ENCODE data around the gene SIX6.
A peak's percentile ranks its signal among the peaks of the same experiment; 100 is the strongest.
"Not testable (repeated sequence)": the region's sequence is repeated elsewhere in the genome, so short reads cannot be mapped to it uniquely, and the experiment has no call there.

Gene SIX6

GRCh38 chr14:60508707-60509437, at the start of gene SIX6:
SIX6 (plus strand) TSS chr14:60509146; CDS start chr14:60509399, 253 bp downstream.
- H3K4me3 ChIP-seq (ENCODE audit: low read length): no peak within 1 kb of the TSS
- DNase-seq (ENCODE audit: low read depth): peak; percentile 36
- peaks cover 96% of the 10 kb centered on the region for H3K27me3 ChIP-seq (replicated peaks; ENCODE audit: control insufficient read depth, insufficient read depth, low read length)
- H3K9ac ChIP-seq (ENCODE audit: low read length): no peak within 1 kb of the TSS
- no peaks in the 10 kb centered on the region for H3K4me1 ChIP-seq (ENCODE audit: control insufficient read depth, insufficient read depth, low read length)
- H3K9me3 ChIP-seq (ENCODE audit: control insufficient read depth, low read length): no peaks in the 10 kb centered on the region
- H3K36me3 ChIP-seq (ENCODE audit: control insufficient read depth, insufficient read depth, low read length, severe bottlenecking): no peaks in the 10 kb centered on the region

- H3K9ac ChIP-seq (ENCODE audit: low read length); H3K4me1 ChIP-seq (ENCODE audit: control insufficient read depth, insufficient read depth, low read length); H3K9me3 ChIP-seq (ENCODE audit: control insufficient read depth, low read length); H3K4me3 ChIP-seq (ENCODE audit: low read length); DNase-seq (ENCODE audit: low read depth); H3K36me3 ChIP-seq (ENCODE audit: control insufficient read depth, insufficient read depth, low read length, severe bottlenecking): not testable (repeated sequence)
- peaks cover 13% of the 10 kb centered on the region for H3K27me3 ChIP-seq (replicated peaks; ENCODE audit: control insufficient read depth, insufficient read depth, low read length)
These were observed 28.7 kb upstream of the SIX6 start for GRCh38 chr14:60480248-60480647.

GRCh38 chr14:60482743-60483142, 26.2 kb upstream of the SIX6 start:
- Histone ChIP-seq H3K9ac (ENCODE audit: low read length) (no peak overlapping the region), H3K9me3 (ENCODE audit: control insufficient read depth, low read length) (peaks cover 9% of the 10 kb centered on the region), H3K27me3 (replicated peaks; ENCODE audit: control insufficient read depth, insufficient read depth, low read length) (peaks cover 36% of the 10 kb centered on the region), H3K4me3 (ENCODE audit: low read length) (no peak overlapping the region), H3K4me1 (ENCODE audit: control insufficient read depth, insufficient read depth, low read length) (peaks cover 6% of the 10 kb centered on the region), H3K36me3 (ENCODE audit: control insufficient read depth, insufficient read depth, low read length, severe bottlenecking) (no peaks in the 10 kb centered on the region)
- DNase-seq (ENCODE audit: low read depth): no peak

GRCh38 chr14:60485057-60485597, 23.8 kb upstream of the SIX6 start:
- H3K9me3 ChIP-seq (ENCODE audit: control insufficient read depth, low read length): peaks cover 9% of the 10 kb centered on the region
- no peak for DNase-seq (ENCODE audit: low read depth)
- peaks cover 6% of the 10 kb centered on the region for H3K4me1 ChIP-seq (ENCODE audit: control insufficient read depth, insufficient read depth, low read length)
- peaks cover 53% of the 10 kb centered on the region for H3K27me3 ChIP-seq (replicated peaks; ENCODE audit: control insufficient read depth, insufficient read depth, low read length)
- peak overlapping the region; percentile 33 for H3K9ac ChIP-seq (ENCODE audit: low read length)
- H3K4me3 ChIP-seq (ENCODE audit: low read length): peak overlapping the region; percentile 76
- no peaks in the 10 kb centered on the region for H3K36me3 ChIP-seq (ENCODE audit: control insufficient read depth, insufficient read depth, low read length, severe bottlenecking)

- peak within 1 kb of the TSS; percentile 33 for H3K9ac ChIP-seq (ENCODE audit: low read length)
- H3K36me3 ChIP-seq (ENCODE audit: control insufficient read depth, insufficient read depth, low read length, severe bottlenecking): no peaks in the 10 kb centered on the region
- peaks cover 6% of the 10 kb centered on the region for H3K4me1 ChIP-seq (ENCODE audit: control insufficient read depth, insufficient read depth, low read length)
- peaks cover 6% of the 10 kb centered on the region for H3K9me3 ChIP-seq (ENCODE audit: control insufficient read depth, low read length)
- peak within 1 kb of the TSS; percentile 76 for H3K4me3 ChIP-seq (ENCODE audit: low read length)
- DNase-seq (ENCODE audit: low read depth): peak; percentile 9
- H3K27me3 ChIP-seq (replicated peaks; ENCODE audit: control insufficient read depth, insufficient read depth, low read length): peaks cover 53% of the 10 kb centered on the region
These were observed 23.2 kb upstream of the SIX6 start, which contains the start of gene C14orf39 for GRCh38 chr14:60485598-60486251. C14orf39 (minus strand) TSS chr14:60486063; CDS start chr14:60485078, 985 bp downstream.

GRCh38 chr14:60487211-60487610, 21.7 kb upstream of the SIX6 start:
- no peak overlapping the region for H3K4me3 ChIP-seq (ENCODE audit: low read length)
- H3K27me3 ChIP-seq (replicated peaks; ENCODE audit: control insufficient read depth, insufficient read depth, low read length): peaks cover 58% of the 10 kb centered on the region
- H3K9ac ChIP-seq (ENCODE audit: low read length): no peak overlapping the region
- peaks cover 6% of the 10 kb centered on the region for H3K4me1 ChIP-seq (ENCODE audit: control insufficient read depth, insufficient read depth, low read length)
- H3K36me3 ChIP-seq (ENCODE audit: control insufficient read depth, insufficient read depth, low read length, severe bottlenecking): no peaks in the 10 kb centered on the region
- H3K9me3 ChIP-seq (ENCODE audit: control insufficient read depth, low read length): peaks cover 4% of the 10 kb centered on the region
- no peak for DNase-seq (ENCODE audit: low read depth)

- Histone ChIP-seq H3K9ac (ENCODE audit: low read length) (no peak overlapping the region), H3K27me3 (replicated peaks; ENCODE audit: control insufficient read depth, insufficient read depth, low read length) (peaks cover 58% of the 10 kb centered on the region), H3K4me1 (ENCODE audit: control insufficient read depth, insufficient read depth, low read length) (peaks cover 6% of the 10 kb centered on the region), H3K9me3 (ENCODE audit: control insufficient read depth, low read length) (peaks cover 4% of the 10 kb centered on the region), H3K4me3 (ENCODE audit: low read length) (no peak overlapping the region), H3K36me3 (ENCODE audit: control insufficient read depth, insufficient read depth, low read length, severe bottlenecking) (no peaks in the 10 kb centered on the region)
- DNase-seq (ENCODE audit: low read depth): peak; percentile 18
These were observed 20.8 kb upstream of the SIX6 start for GRCh38 chr14:60488175-60488574.

GRCh38 chr14:60490270-60490669, 18.7 kb upstream of the SIX6 start:
- Histone ChIP-seq H3K4me1 (ENCODE audit: control insufficient read depth, insufficient read depth, low read length) (peaks cover 2% of the 10 kb centered on the region), H3K9ac (ENCODE audit: low read length) (no peak overlapping the region), H3K9me3 (ENCODE audit: control insufficient read depth, low read length) (peaks cover 4% of the 10 kb centered on the region), H3K27me3 (replicated peaks; ENCODE audit: control insufficient read depth, insufficient read depth, low read length) (peaks cover 52% of the 10 kb centered on the region), H3K36me3 (ENCODE audit: control insufficient read depth, insufficient read depth, low read length, severe bottlenecking) (no peaks in the 10 kb centered on the region), H3K4me3 (ENCODE audit: low read length) (no peak overlapping the region)
- DNase-seq (ENCODE audit: low read depth): no peak

GRCh38 chr14:60495946-60496345, 13.0 kb upstream of the SIX6 start:
- Histone ChIP-seq H3K4me1 (ENCODE audit: control insufficient read depth, insufficient read depth, low read length) (no peaks in the 10 kb centered on the region), H3K9me3 (ENCODE audit: control insufficient read depth, low read length) (peaks cover 4% of the 10 kb centered on the region), H3K9ac (ENCODE audit: low read length) (no peak overlapping the region), H3K4me3 (ENCODE audit: low read length) (no peak overlapping the region), H3K36me3 (ENCODE audit: control insufficient read depth, insufficient read depth, low read length, severe bottlenecking) (no peaks in the 10 kb centered on the region), H3K27me3 (replicated peaks; ENCODE audit: control insufficient read depth, insufficient read depth, low read length) (peaks cover 24% of the 10 kb centered on the region)
- DNase-seq (ENCODE audit: low read depth): no peak

- no peaks in the 10 kb centered on the region for H3K36me3 ChIP-seq (ENCODE audit: control insufficient read depth, insufficient read depth, low read length, severe bottlenecking)
- no peak for DNase-seq (ENCODE audit: low read depth)
- H3K4me1 ChIP-seq (ENCODE audit: control insufficient read depth, insufficient read depth, low read length): no peaks in the 10 kb centered on the region
- peaks cover 62% of the 10 kb centered on the region for H3K27me3 ChIP-seq (replicated peaks; ENCODE audit: control insufficient read depth, insufficient read depth, low read length)
- no peak overlapping the region for H3K4me3 ChIP-seq (ENCODE audit: low read length)
- no peaks in the 10 kb centered on the region for H3K9me3 ChIP-seq (ENCODE audit: control insufficient read depth, low read length)
- H3K9ac ChIP-seq (ENCODE audit: low read length): no peak overlapping the region
These were observed 6.4 kb upstream of the SIX6 start for GRCh38 chr14:60502541-60502940.

GRCh38 chr14:60505448-60505847, 3.5 kb upstream of the SIX6 start:
- DNase-seq (ENCODE audit: low read depth): no peak
- Histone ChIP-seq H3K27me3 (replicated peaks; ENCODE audit: control insufficient read depth, insufficient read depth, low read length) (peaks cover 88% of the 10 kb centered on the region), H3K9me3 (ENCODE audit: control insufficient read depth, low read length) (no peaks in the 10 kb centered on the region), H3K9ac (ENCODE audit: low read length) (no peak overlapping the region), H3K36me3 (ENCODE audit: control insufficient read depth, insufficient read depth, low read length, severe bottlenecking) (no peaks in the 10 kb centered on the region), H3K4me3 (ENCODE audit: low read length) (no peak overlapping the region), H3K4me1 (ENCODE audit: control insufficient read depth, insufficient read depth, low read length) (no peaks in the 10 kb centered on the region)
